Endothelial cell of umbilical vein (primary cell): Measurements from ENCODE around the gene ISOC1. TPM values are rescaled to one million over a fixed set of nuclear protein-coding genes. Genes with fewer than 3 reads are reported as not detected.

Experiments
- BruUV-seq: library from RNA; stranded (reverse); fragments of 400-500 nt; replicated peaks from 2 replicates; lab custom pipeline; 2021; lab: Mats Ljungman, UMichigan
- CTCF ChIA-PET: fragments of 300-600, 350-600 bp; sonication (Branson Sonifier 250); formaldehyde crosslinking; loops from one replicate; lab custom pipeline; 2021; ENCODE audit warnings: antibody characterized with exemption, inconsistent platforms; lab: Charles Lee
- POLR2A ChIA-PET: fragments of 300-600, 350-600 bp; sonication (Branson Sonifier 250); formaldehyde crosslinking; loops from one replicate; lab custom pipeline; 2021; ENCODE audit warnings: antibody characterized with exemption, inconsistent platforms; lab: Charles Lee
- DNase-seq: peaks from one replicate; pipeline ENCODE4 v3.0.0-alpha.2; 2011; ENCODE audit warnings: low read depth, low spot score
- FAIRE-seq: peaks from 2 replicates; lab custom pipeline; 2011; peaks lifted over from hg19 to GRCh38; lab: Jason Lieb, UNC
- H2AFZ ChIP-seq: 2 replicates; pipeline ENCODE4 v1.6.0; 2012; ENCODE audit warnings: low read depth, low read length, control low read depth, inconsistent platforms
- H3K27ac ChIP-seq: 2 replicates; pipeline ENCODE4 v1.5.1; 2011; ENCODE audit warnings: low read depth, mild to moderate bottlenecking, control low read depth, low read length, moderate library complexity; ENCODE audit not compliant: insufficient read depth
- H3K27me3 ChIP-seq, 2 experiments: 2 replicates each; pipeline versions ENCODE4 v1.6.0 to v1.6.1; 2011; ENCODE audit warnings: low read length in 2 of 2, mixed read lengths in 1 of 2; ENCODE audit not compliant: control insufficient read depth in 2 of 2, insufficient read depth in 2 of 2
- H3K36me3 ChIP-seq, 2 experiments: 2 replicates in 1 of 2; 3 replicates in 1 of 2; pipeline ENCODE4 v1.5.1; 2011; ENCODE audit warnings: low read length in 2 of 2, mild to moderate bottlenecking in 1 of 2, moderate library complexity in 1 of 2; ENCODE audit not compliant: control insufficient read depth in 2 of 2, insufficient read depth in 2 of 2; ENCODE audit errors: extremely low read depth in 1 of 2
- H3K4me1 ChIP-seq: 3 replicates; pipeline ENCODE4 v1.5.1; 2011; ENCODE audit warnings: mild to moderate bottlenecking, low read length; ENCODE audit not compliant: control insufficient read depth, insufficient read depth; ENCODE audit errors: extremely low read depth
- H3K4me2 ChIP-seq: 2 replicates; pipeline ENCODE4 v1.6.1; 2011; ENCODE audit warnings: low read length, control low read depth, mixed read lengths; ENCODE audit not compliant: insufficient read depth
- H3K4me3 ChIP-seq, 3 experiments: fragments of 200-600 bp in 1 of 3; sonication (generic), shearing (Covaris generic) in 1 of 3; replicated peaks in 1 of 3; 2 replicates each; pipeline ENCODE4 v1.5.1; 2011 to 2016; ENCODE audit warnings: control low read depth in 3 of 3, low read length in 3 of 3, mild to moderate bottlenecking in 2 of 3, inconsistent platforms in 1 of 3, low read depth in 1 of 3, moderate library complexity in 1 of 3; ENCODE audit not compliant: insufficient read depth in 1 of 3
- H3K79me2 ChIP-seq: 2 replicates; pipeline ENCODE4 v1.6.0; 2012; ENCODE audit warnings: low read length, inconsistent platforms; ENCODE audit not compliant: control insufficient read depth, insufficient read depth
- H3K9ac ChIP-seq: replicated peaks from 2 replicates; pipeline ENCODE3; 2011; ENCODE audit warnings: low read length, control low read depth; ENCODE audit not compliant: insufficient read depth; ENCODE audit errors: extremely low read depth
- H3K9me1 ChIP-seq: replicated peaks from 3 replicates; pipeline ENCODE4 v1.6.0; 2011; ENCODE audit warnings: mild to moderate bottlenecking, low read length; ENCODE audit not compliant: control insufficient read depth, insufficient read depth; ENCODE audit errors: extremely low read depth
- H3K9me3 ChIP-seq: replicated peaks from 2 replicates; pipeline ENCODE4 v1.5.1; 2012; ENCODE audit warnings: low read length, inconsistent platforms; ENCODE audit not compliant: control insufficient read depth, insufficient read depth
- H4K20me1 ChIP-seq: replicated peaks from 2 replicates; pipeline ENCODE3; 2011; ENCODE audit warnings: mild to moderate bottlenecking, low read length; ENCODE audit not compliant: control insufficient read depth, insufficient read depth; ENCODE audit errors: extremely low read depth
- EZH2 ChIP-seq: IDR thresholded peaks from 2 replicates; pipeline ENCODE4 v1.6.1; 2012; ENCODE audit warnings: borderline replicate concordance, low read depth, mild to moderate bottlenecking, moderate library complexity, low read length, inconsistent platforms; ENCODE audit not compliant: severe bottlenecking
- FOS ChIP-seq: IDR thresholded peaks from 2 replicates; pipeline ENCODE4 v1.6.1; 2011; ENCODE audit warnings: mild to moderate bottlenecking, low read length, moderate library complexity, borderline replicate concordance; ENCODE audit not compliant: insufficient read depth
- GATA2 ChIP-seq: IDR thresholded peaks from 2 replicates; pipeline ENCODE4 v1.7.0; 2011; ENCODE audit warnings: low read depth, mild to moderate bottlenecking, moderate library complexity, mixed read lengths, low read length; ENCODE audit not compliant: insufficient read length, insufficient read depth
- JUN ChIP-seq: IDR thresholded peaks from 2 replicates; pipeline ENCODE4 v1.6.1; 2011; ENCODE audit warnings: borderline replicate concordance, low read depth; ENCODE audit not compliant: insufficient read length, insufficient read depth
- MAX ChIP-seq: IDR thresholded peaks from 2 replicates; pipeline ENCODE4 v1.6.1; 2011; ENCODE audit not compliant: insufficient read depth, insufficient read length
- MYC ChIP-seq: IDR thresholded peaks from one replicate; pipeline ENCODE4 v1.6.1; 2011; ENCODE audit warnings: mild to moderate bottlenecking, low read depth, low read length
- POLR2A ChIP-seq: IDR thresholded peaks from 2 replicates; pipeline ENCODE4 v1.6.1; 2012; ENCODE audit warnings: low read depth, mild to moderate bottlenecking, control low read depth, low read length
- POLR2AphosphoS5 ChIP-seq: IDR thresholded peaks from 2 replicates; pipeline ENCODE4 v1.6.1; 2012; ENCODE audit warnings: low read depth, mild to moderate bottlenecking, control low read depth, low read length, moderate library complexity; ENCODE audit not compliant: insufficient read depth
- dilution Hi-C: fragments of 300-500 bp; cut with MboI; formaldehyde crosslinking; loops from one replicate; pipeline ENCODE4 v1.15.0; 2019; ENCODE audit warnings: low sequenced_read_pairs; ENCODE audit not compliant: extremely low pct_ligation_motif_present
- intact Hi-C: fragments of 100-400 bp; cut with micrococcal nuclease; formaldehyde crosslinking; loops from one replicate; pipeline ENCODE4 v1.10.0; 2022
- polyA plus RNA-seq, 4 experiments: library from polyadenylated mRNA; depleted of rRNA in 3 of 4; stranded (reverse) in 3 of 4; unstranded in 1 of 4; fragments of >200 nt; gene quantifications; 2 replicates each; pipeline versions ENCODE4 v1.2.1 to v1.2.3, GENCODE V29; 2011 to 2012; ENCODE audit warnings: missing spikeins in 1 of 4
- total RNA-seq: library from RNA; stranded (reverse); gene quantifications from 2 replicates; pipeline ENCODE4 v1.2.3, GENCODE V29; 2021
- TF ChIP-seq, protein P1 (sequence below), 2 donors: IDR thresholded peaks; 1 replicate in 1 of 2; 2 replicates in 1 of 2; pipeline ENCODE4 v1.5.1; 2011; ENCODE audit warnings: low read length in 2 of 2, mild to moderate bottlenecking in 2 of 2, moderate library complexity in 2 of 2, control low read depth in 1 of 2, inconsistent platforms in 1 of 2, low read depth in 1 of 2; ENCODE audit not compliant: insufficient read depth in 1 of 2; ENCODE audit errors: extremely low read depth in 1 of 2

ISOC1 gene
- total and polyA plus RNA-seq, 2 donors (not counting 3 experiments of a cell fraction or from before 2014, with no cell fraction given): 21.4 to 21.6 TPM

DNA sequence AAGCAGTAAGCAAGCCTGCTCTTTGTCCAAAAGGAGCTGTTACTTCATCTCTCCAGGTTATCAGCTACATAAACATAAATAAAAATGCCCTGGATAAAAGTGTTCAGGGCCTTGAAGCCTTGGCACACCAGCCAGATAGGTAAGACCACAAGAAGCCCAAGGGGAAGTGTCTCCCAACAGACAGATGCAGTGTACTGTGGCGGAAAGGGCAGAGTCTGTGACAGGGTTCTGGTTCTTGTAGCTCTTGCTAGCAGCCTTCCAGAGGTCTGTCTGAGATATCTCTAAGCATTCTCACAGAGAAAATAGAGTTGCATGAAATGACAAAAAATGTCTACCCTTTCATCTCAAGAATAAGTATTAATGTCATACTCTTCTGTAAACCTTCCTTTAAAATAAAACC lies 30.1 kb downstream of the ISOC1 start:
- POLR2A ChIA-PET: no interaction called here
- no peak overlapping the region for H3K9ac ChIP-seq
- no peak for TF ChIP-seq GATA2
- TF ChIP-seq POLR2AphosphoS5: no peak
- no peak for TF ChIP-seq EZH2
- no peak for TF ChIP-seq MAX
- TF ChIP-seq, protein P1, sequence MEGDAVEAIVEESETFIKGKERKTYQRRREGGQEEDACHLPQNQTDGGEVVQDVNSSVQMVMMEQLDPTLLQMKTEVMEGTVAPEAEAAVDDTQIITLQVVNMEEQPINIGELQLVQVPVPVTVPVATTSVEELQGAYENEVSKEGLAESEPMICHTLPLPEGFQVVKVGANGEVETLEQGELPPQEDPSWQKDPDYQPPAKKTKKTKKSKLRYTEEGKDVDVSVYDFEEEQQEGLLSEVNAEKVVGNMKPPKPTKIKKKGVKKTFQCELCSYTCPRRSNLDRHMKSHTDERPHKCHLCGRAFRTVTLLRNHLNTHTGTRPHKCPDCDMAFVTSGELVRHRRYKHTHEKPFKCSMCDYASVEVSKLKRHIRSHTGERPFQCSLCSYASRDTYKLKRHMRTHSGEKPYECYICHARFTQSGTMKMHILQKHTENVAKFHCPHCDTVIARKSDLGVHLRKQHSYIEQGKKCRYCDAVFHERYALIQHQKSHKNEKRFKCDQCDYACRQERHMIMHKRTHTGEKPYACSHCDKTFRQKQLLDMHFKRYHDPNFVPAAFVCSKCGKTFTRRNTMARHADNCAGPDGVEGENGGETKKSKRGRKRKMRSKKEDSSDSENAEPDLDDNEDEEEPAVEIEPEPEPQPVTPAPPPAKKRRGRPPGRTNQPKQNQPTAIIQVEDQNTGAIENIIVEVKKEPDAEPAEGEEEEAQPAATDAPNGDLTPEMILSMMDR (IDR thresholded peaks at IDR 0.05; ENCODE audit: extremely low read depth in 1 of 2, insufficient read depth in 1 of 2, low read depth in 1 of 2, low read length in 2 of 2): no peak
- TF ChIP-seq JUN: no peak
- no peak for TF ChIP-seq POLR2A
- no peak for TF ChIP-seq MYC
- no peak for TF ChIP-seq FOS
- H3K79me2 ChIP-seq: no peaks in the 10 kb centered on the region
- CTCF ChIA-PET: interaction anchor here (1.1 to 5.5 kb wide), 8 partner anchors 10 to 219 kb away, joined by 3 to 73 read pairs (median 5); partner anchors contain the start of gene ISOC1
- no peaks in the 10 kb centered on the region for H3K9me3 ChIP-seq
- H4K20me1 ChIP-seq: no peaks in the 10 kb centered on the region
- H3K36me3 ChIP-seq: no peaks in the 10 kb centered on the region
- H3K9me1 ChIP-seq: no peaks in the 10 kb centered on the region
- FAIRE-seq (no peak), DNase-seq (no peak)
- H3K27ac ChIP-seq: no peak overlapping the region
- no peaks in the 10 kb centered on the region for H3K4me1 ChIP-seq
- dilution Hi-C loops (no loop called here), intact Hi-C loops (no loop called here)
- no peak overlapping the region for H3K4me3 ChIP-seq
- H3K27me3 ChIP-seq: no peaks in the 10 kb centered on the region
- no TSS peak for BruUV-seq
- H3K4me2 ChIP-seq: no peak overlapping the region
- H2AFZ ChIP-seq: no peak overlapping the region
